HG02840 (cell line): Measurements from ENCODE around the gene MT4.

ENCODE experiments used
- ATAC-seq: cut with Tn5 transposase; IDR thresholded peaks from one replicate; pipeline ENCODE4 v1.9.1; 2021; ENCODE audit warnings: mild to moderate bottlenecking, moderate library complexity, moderate number of reproducible peaks; ENCODE audit not compliant: unreplicated experiment, low FRiP score

MT4 gene

GRCh38 chr16:56617212-56618085 is 52.6 kb downstream of the MT4 start:
- no peak for ATAC-seq

- no peak for ATAC-seq
Measured at GRCh38 chr16:56618138-56618537, 53.3 kb downstream of the MT4 start.
